Coronary artery (tissue), 2 donors: Measurements from ENCODE around the gene KLF16.
"Not testable (repeated sequence)": the region's sequence is repeated elsewhere in the genome, so short reads cannot be mapped to it uniquely, and the experiment has no call there.

Experiments used
- DNase-seq: peaks from one replicate; pipeline ENCODE4 v3.0.0-alpha.2; 2017; ENCODE audit warnings: low spot score
- H3K27ac ChIP-seq, 2 donors: fragments of 200-600 bp; sonication (generic); one replicate each; pipeline ENCODE4 v1.5.1; 2016 to 2019
- H3K4me3 ChIP-seq: fragments of 200-600 bp; sonication (generic); 2 replicates; pipeline ENCODE4 v1.5.1; 2016; ENCODE audit warnings: mild to moderate bottlenecking, moderate library complexity
- CTCF ChIP-seq: fragments of 200-600 bp; sonication (generic); IDR thresholded peaks from one replicate; pipeline ENCODE4 v1.5.1; 2019; ENCODE audit warnings: antibody characterized with exemption

The KLF16 gene

GRCh38 chr19:1901940-1902404 lies 38.6 kb upstream of the KLF16 start:
- Histone ChIP-seq H3K27ac (peak overlapping the region; percentile 37 to 79), H3K4me3 (no peak overlapping the region)
- TF ChIP-seq CTCF = no peak
- no peak for DNase-seq

- Histone ChIP-seq H3K27ac (no peak overlapping the region), H3K4me3 (no peak overlapping the region)
- no peak for DNase-seq
- TF ChIP-seq CTCF = no peak
Measured at GRCh38 chr19:1896508-1896907, 33.1 kb upstream of the KLF16 start.

GRCh38 chr19:1893791-1894190 lies 30.4 kb upstream of the KLF16 start:
- no peak overlapping the region for H3K27ac ChIP-seq
- H3K4me3 ChIP-seq = no peak overlapping the region
- DNase-seq = peak; percentile 63
- no peak for TF ChIP-seq CTCF

GRCh38 chr19:1889907-1890306 lies 26.5 kb upstream of the KLF16 start:
- H3K27ac ChIP-seq = no peak overlapping the region
- no peak overlapping the region for H3K4me3 ChIP-seq
- no peak for TF ChIP-seq CTCF
- DNase-seq = no peak

GRCh38 chr19:1888385-1888784 lies 25.0 kb upstream of the KLF16 start:
- no peak overlapping the region for H3K27ac ChIP-seq
- TF ChIP-seq CTCF = no peak
- H3K4me3 ChIP-seq = no peak overlapping the region
- no peak for DNase-seq

GRCh38 chr19:1886360-1886759 lies 23.0 kb upstream of the KLF16 start:
- not testable (repeated sequence) for DNase-seq, H3K4me3 ChIP-seq, H3K27ac ChIP-seq

- Histone ChIP-seq H3K27ac (peak within 1 kb of the TSS; percentile 73 to 90), H3K4me3 (peak within 1 kb of the TSS; percentile 88)
- DNase-seq = peak; percentile 95
Measured at GRCh38 chr19:1885398-1886119, 22.2 kb upstream of the KLF16 start, which contains the start of gene ABHD17A. ABHD17A (minus strand) TSS chr19:1885496; CDS start chr19:1881566, 3,930 bp downstream.

- DNase-seq = no peak
- TF ChIP-seq CTCF = no peak
- Histone ChIP-seq H3K4me3 (peak overlapping the region; percentile 88), H3K27ac (peak overlapping the region; percentile 73 to 90)
Measured at GRCh38 chr19:1884719-1885334, 21.4 kb upstream of the KLF16 start.
